Measurements from ENCODE around the gene MAP4K4.
A peak's percentile ranks its signal among the peaks of the same experiment; 100 is the strongest.

The MAP4K4 gene

GRCh38 chr2:101823347-101823791, 125.9 kb downstream of the MAP4K4 start:
- DNase-seq (ENCODE audit: extremely low read depth, low read depth) = no peak
- TF ChIP-seq CTCF (IDR thresholded peaks at IDR 0.05; ENCODE audit: low read depth, low read length) = peak; percentile 69

GRCh38 chr2:101823859-101824258, 126.4 kb downstream of the MAP4K4 start:
- no peak for DNase-seq (ENCODE audit: extremely low read depth, low read depth)
- TF ChIP-seq CTCF (IDR thresholded peaks at IDR 0.05; ENCODE audit: low read depth, low read length) = no peak

- no peak for TF ChIP-seq CTCF (IDR thresholded peaks at IDR 0.05; ENCODE audit: low read depth, low read length)
- no peak for DNase-seq (ENCODE audit: extremely low read depth, low read depth)
These were observed 129.2 kb downstream of the MAP4K4 start for GRCh38 chr2:101826716-101827115.

GRCh38 chr2:101827246-101827645, 129.7 kb downstream of the MAP4K4 start:
- DNase-seq (ENCODE audit: extremely low read depth, low read depth) = no peak
- no peak for TF ChIP-seq CTCF (IDR thresholded peaks at IDR 0.05; ENCODE audit: low read depth, low read length)

- DNase-seq (ENCODE audit: extremely low read depth, low read depth) = no peak
- TF ChIP-seq CTCF (IDR thresholded peaks at IDR 0.05; ENCODE audit: low read depth, low read length) = no peak
These were observed 130.8 kb downstream of the MAP4K4 start for GRCh38 chr2:101828257-101828656.

GRCh38 chr2:101828673-101829334, 131.3 kb downstream of the MAP4K4 start:
- no peak for TF ChIP-seq CTCF (IDR thresholded peaks at IDR 0.05; ENCODE audit: low read depth, low read length)
- no peak for DNase-seq (ENCODE audit: extremely low read depth, low read depth)

- no peak for DNase-seq (ENCODE audit: extremely low read depth, low read depth)
- TF ChIP-seq CTCF (IDR thresholded peaks at IDR 0.05; ENCODE audit: low read depth, low read length) = no peak
These were observed 131.9 kb downstream of the MAP4K4 start for GRCh38 chr2:101829429-101829828.

Data from AG09319 (cell line).